Left lobe of liver (tissue), 2 donors: ENCODE results near the gene RGS8. TPM values are rescaled to one million over a fixed set of nuclear protein-coding genes. Genes with fewer than 3 reads are reported as not detected.

Source experiments
- ATAC-seq: fragments of 200-7000 bp; cut with Tn5 transposase; one replicate; pipeline ENCODE4 v1.9.1; 2020; ENCODE audit warnings: mild to moderate bottlenecking, moderate library complexity
- DNase-seq: peaks from one replicate; pipeline ENCODE4 v3.0.0-alpha.2; 2020; ENCODE audit warnings: low spot score
- total RNA-seq: library from RNA; stranded (reverse); gene quantifications from one replicate; pipeline ENCODE4 v1.2.1, GENCODE V29; 2021
- donor health status: DM: no; HTN: no; CAD: no; lungs with moderate emphysema.
- donor health status: DM: no; HTN: yes; CAD: no.

Gene RGS8
- total RNA-seq, 1 donor from 2014 or later = not detected

DNA sequence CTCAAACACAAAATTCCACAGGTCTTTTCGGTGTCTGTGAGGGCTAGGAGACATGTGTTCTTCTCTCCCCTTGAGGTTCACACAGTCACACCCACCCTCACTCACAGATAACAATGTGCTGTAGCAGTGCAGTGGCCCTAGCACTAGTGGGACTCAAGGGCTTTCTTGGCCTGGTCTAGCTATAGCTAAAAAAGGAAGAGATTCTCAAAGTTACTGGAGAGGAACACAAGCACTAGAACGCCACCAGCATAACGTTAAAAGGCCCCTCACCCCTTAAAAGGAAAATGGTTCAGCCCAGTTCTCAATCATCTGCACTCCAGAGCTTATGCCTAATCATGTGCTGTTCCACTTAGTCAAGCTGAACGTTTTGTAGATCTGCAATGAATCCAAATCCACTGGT is 39.5 kb downstream of the RGS8 start:
- ATAC-seq = no peak
- DNase-seq = no peak

DNA sequence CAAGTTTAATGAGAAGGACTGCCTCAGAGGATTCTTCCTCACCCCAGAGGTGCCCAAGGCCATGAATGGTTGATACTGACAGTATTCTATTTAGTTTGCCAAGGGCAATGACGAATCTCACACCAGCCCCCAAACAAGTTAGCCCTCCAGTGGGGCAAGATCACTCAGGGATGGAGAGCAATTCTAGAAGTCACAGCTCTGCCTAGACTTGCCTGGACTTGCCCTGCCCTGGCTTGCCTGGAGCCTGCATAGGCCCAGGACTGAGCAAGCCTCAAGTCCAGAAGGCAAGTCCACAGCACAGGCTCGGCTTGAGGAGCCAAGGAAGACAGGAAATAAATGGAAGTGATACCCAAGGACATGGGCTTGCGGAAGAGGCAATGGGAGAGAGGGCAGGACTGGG is 40.7 kb downstream of the RGS8 start:
- ATAC-seq (no peak), DNase-seq (no peak)

DNA sequence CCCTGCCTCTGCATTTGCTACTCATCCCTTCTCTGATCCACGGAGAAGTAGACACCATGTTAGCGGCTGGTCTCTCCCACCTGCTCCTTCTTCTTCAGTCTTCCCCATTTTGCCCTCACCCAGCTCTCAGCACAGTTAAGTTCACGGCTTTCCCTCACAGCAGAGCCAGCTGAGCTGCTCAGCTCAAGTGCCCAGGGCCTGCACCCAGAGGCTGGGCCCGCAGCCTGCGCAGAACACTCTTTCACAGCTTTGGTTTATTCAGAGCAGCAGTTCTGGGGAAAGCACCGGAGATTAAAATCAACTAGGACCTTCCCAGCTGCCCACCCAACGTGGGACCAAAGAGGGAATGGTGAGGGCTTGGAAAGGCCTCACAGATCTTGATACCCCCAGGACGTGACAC is 41.9 kb downstream of the RGS8 start:
- no peak for ATAC-seq
- no peak for DNase-seq

DNA sequence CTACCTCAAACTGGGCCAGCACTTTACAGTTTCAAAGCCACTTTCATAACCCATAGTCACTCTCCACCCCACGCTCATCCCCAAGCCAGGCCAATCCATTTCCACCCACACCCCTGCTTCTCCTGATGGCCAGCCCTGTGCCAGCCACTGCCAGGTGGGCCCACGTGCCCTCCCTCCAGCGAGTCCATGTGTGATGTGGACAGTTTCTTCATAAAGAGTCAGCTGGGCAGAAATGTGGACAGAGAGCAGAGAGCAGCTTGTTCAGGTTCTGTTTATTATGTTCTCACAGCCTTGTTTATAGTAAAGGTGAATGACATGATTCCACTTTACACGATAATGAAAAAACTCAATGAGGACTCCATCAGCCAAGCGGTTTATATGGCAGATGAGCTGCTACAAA is 42.8 kb downstream of the RGS8 start:
- peak; percentile 82 for ATAC-seq
- DNase-seq = peak; percentile 60

DNA sequence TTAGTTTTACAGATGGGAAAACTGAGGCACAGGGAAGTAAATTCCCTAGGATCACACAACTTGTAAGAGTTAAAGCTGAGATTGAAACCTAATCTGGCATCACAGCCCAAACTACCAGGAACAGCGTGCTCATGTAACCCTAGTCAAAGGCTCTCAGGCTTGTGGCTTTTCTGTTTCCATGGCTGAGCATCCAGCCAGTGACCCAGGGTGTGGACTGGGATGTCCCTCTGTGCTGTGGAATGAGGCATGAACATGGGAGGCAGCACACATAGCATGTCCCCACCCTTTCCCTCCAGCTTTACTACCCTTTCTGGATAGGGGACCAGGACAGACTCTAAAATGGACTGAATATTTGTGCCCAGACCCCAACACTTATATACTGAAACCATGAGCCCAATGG is 45.1 kb downstream of the RGS8 start:
- no peak for DNase-seq
- no peak for ATAC-seq

DNA sequence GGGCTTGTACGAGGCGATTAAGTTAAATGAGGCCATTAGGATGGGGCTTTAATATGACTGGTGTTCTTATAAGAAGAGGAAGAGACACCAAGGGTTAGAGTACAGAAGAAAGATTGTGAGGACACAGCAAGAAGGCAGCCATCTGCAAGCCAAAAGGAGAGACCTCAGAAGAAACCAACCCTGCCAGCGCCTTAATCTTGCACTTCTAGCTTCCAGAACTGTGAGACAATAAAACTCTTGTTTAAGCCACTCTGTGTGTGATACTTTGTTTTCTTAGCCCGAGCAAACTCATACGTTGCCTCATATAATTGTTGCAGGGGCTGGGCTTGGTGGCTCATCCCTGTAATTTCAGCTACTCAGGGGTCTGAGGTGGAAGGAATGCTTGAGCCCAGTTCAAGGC is 46.6 kb downstream of the RGS8 start:
- ATAC-seq (no peak), DNase-seq (no peak)

DNA sequence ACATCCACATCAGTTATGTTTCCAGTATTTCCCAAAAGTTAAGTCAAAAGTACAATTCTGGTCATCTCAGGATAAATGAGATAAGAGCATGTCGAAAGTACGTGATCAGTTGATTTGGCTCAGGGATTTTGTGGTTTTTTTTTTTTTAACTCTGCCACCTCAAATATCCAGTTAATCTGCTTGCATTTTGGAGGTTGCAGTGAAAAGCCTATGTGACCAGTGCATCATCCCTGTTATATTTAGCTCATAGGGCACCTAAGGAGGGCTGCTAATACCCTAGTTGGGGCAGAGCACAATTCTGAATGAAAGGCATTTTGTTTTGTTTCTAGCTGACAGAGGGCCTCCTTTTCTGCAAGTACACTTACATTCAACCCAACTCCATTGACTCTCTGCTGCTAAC is 48.5 kb downstream of the RGS8 start:
- DNase-seq (no peak), ATAC-seq (peak; percentile 38)

Other genes with a start within 250 kb of the RGS8 start
- not detected for gene RGSL1, start 234.4 kb downstream of the RGS8 start, total RNA-seq
- gene RNASEL, start 95.3 kb downstream of the RGS8 start, total RNA-seq = 2.2 TPM
- gene RGS16, start 80.2 kb downstream of the RGS8 start, total RNA-seq = 0.15 TPM
- gene NPL, start 105.2 kb upstream of the RGS8 start, total RNA-seq = 15.0 TPM
- 32.1 TPM for gene DHX9, start 154.8 kb upstream of the RGS8 start, total RNA-seq